ENCODE data around the gene CWC25. TPM values are rescaled to one million over a fixed set of nuclear protein-coding genes. Genes with fewer than 3 reads are reported as not detected.

Gene CWC25
- total and polyA plus RNA-seq, 9 of the 15 experiments (the other 6 are each of a cell fraction or from before 2014, with no cell fraction given), result 16.5 to 27.4 (median 23.0) TPM

- TF ChIP-seq MAZ (CRISPR knock-in tag; conservative IDR thresholded peaks at IDR 0.05 in 1 of 2, IDR thresholded peaks at IDR 0.05 in 1 of 2), result peak in 1 of 2 experiments; percentile 43; a peak in 1 of 4 replicates
- TF ChIP-seq BCL6 (CRISPR knock-in tag; IDR thresholded peaks at IDR 0.05), result no peak
- peak; percentile 57 for TF ChIP-seq DACH1 (IDR thresholded peaks at IDR 0.05; ENCODE audit: partially characterized antibody)
- TF ChIP-seq ZNF584 (CRISPR knock-in tag; IDR thresholded peaks at IDR 0.05; ENCODE audit: low read depth), result peak; percentile 81; the same call in 1 of the 2 replicates
- TF ChIP-seq ELF2 (CRISPR knock-in tag; IDR thresholded peaks at IDR 0.05), result peak; percentile 96
- TF ChIP-seq CEBPG (CRISPR knock-in tag; IDR thresholded peaks at IDR 0.05), result peak; percentile 71
- TF ChIP-seq CEBPG (tag; conservative IDR thresholded peaks at IDR 0.05 in 1 of 2, IDR thresholded peaks at IDR 0.05 in 1 of 2), result peak in 1 of 2 experiments; percentile 64; a peak in 1 of 4 replicates
- peak; percentile 86 for TF ChIP-seq CREM (IDR thresholded peaks at IDR 0.05; ENCODE audit: low read depth)
- peak; percentile 58; the same call in 1 of the 2 replicates for TF ChIP-seq RB1 (IDR thresholded peaks at IDR 0.05; ENCODE audit: low read depth)
- 0 out of 2 replicates have a peak, but pooled peaks have one; percentile 11 for TF ChIP-seq KLF13 (tag; IDR thresholded peaks at IDR 0.05; ENCODE audit: borderline replicate concordance, low read depth)
- no peak for TF ChIP-seq ZNF431 (CRISPR knock-in tag; IDR thresholded peaks at IDR 0.05)
- peak in 1 of 3 experiments; percentile 24 for TF ChIP-seq YY1 (IDR thresholded peaks at IDR 0.05; ENCODE audit: borderline replicate concordance in 1 of 3, control insufficient read depth in 1 of 3, extremely low read depth in 1 of 3, insufficient read depth in 3 of 3, insufficient read length in 1 of 3, insufficient replicate concordance in 2 of 3, low read depth in 1 of 3, low read length in 2 of 3)
- 0 out of 2 replicates have a peak, but pooled peaks have one; percentile 25 for TF ChIP-seq ZBED1 (IDR thresholded peaks at IDR 0.05)
- TF ChIP-seq MAFF (IDR thresholded peaks at IDR 0.05; ENCODE audit: low read length), result 0 out of 2 replicates have a peak, but pooled peaks have one; percentile 14
- TF ChIP-seq JUND (IDR thresholded peaks at IDR 0.05; ENCODE audit: borderline replicate concordance, low read depth, low read length), result peak; percentile 72
- no peak; the same call in 2 of the 3 replicates for TF ChIP-seq JUND (tag; IDR thresholded peaks at IDR 0.05; ENCODE audit: borderline replicate concordance, low read depth, low read length)
- TF ChIP-seq SREBF2 (CRISPR knock-in tag; IDR thresholded peaks at IDR 0.05), result 0 out of 2 replicates have a peak, but pooled peaks have one; percentile 44
- TF ChIP-seq ARID4B (CRISPR knock-in tag; IDR thresholded peaks at IDR 0.05), result peak; percentile 12; the same call in 1 of the 2 replicates
- TF ChIP-seq SP2 (IDR thresholded peaks at IDR 0.05; ENCODE audit: extremely low read depth, low read depth, low read length, poor library complexity, severe bottlenecking), result peak; percentile 78
- TF ChIP-seq TAF9B (IDR thresholded peaks at IDR 0.05; ENCODE audit: partially characterized antibody), result peak; percentile 78
- no peak for TF ChIP-seq CSDE1 (IDR thresholded peaks at IDR 0.05)
These were observed 72.6 kb downstream of the CWC25 start, which contains the start of gene PSMB3 (continued) for GRCh38 chr17:38752308-38753070.

Measured in K562 (cell line).